Testis (tissue), 5 donors: ENCODE results near the gene CRYBA1. TPM values are rescaled to one million over a fixed set of nuclear protein-coding genes. Genes with fewer than 3 reads are reported as not detected.
"Not testable (repeated sequence)": the region's sequence is repeated elsewhere in the genome, so short reads cannot be mapped to it uniquely, and the experiment has no call there.

Experiments used
- DNase-seq: peaks from one replicate; pipeline ENCODE4 v3.0.0-alpha.2; 2019
- H3K27ac ChIP-seq, 2 donors: fragments of 200-600 bp; sonication (generic); one replicate each; pipeline ENCODE4 v1.5.1; 2019
- H3K27me3 ChIP-seq: fragments of 200-600 bp; sonication (generic); one replicate; pipeline ENCODE4 v1.5.1; 2019
- H3K36me3 ChIP-seq: fragments of 200-600 bp; sonication (generic); one replicate; pipeline ENCODE4 v1.5.1; 2017; ENCODE audit warnings: low read depth; ENCODE audit errors: missing control alignments
- H3K4me1 ChIP-seq: fragments of 200-600 bp; sonication (generic); one replicate; pipeline ENCODE4 v1.5.1; 2019
- H3K4me3 ChIP-seq, 2 donors: fragments of 200-600 bp; sonication (generic); one replicate each; pipeline ENCODE4 v1.5.1; 2017 to 2019
- H3K9me3 ChIP-seq: fragments of 200-600 bp; sonication (generic); one replicate; pipeline ENCODE4 v1.5.1; 2017
- CTCF ChIP-seq, 3 experiments: fragments of 450-650 bp in 2 of 3; fragments of 200-600 bp in 1 of 3; sonication (generic) in 1 of 3; IDR thresholded peaks; one replicate each; pipeline ENCODE4 v1.5.1; 2016 to 2019; ENCODE audit warnings: antibody characterized with exemption in 3 of 3, mild to moderate bottlenecking in 2 of 3, moderate library complexity in 1 of 3
- POLR2A ChIP-seq: fragments of 450-650 bp; IDR thresholded peaks from one replicate; pipeline ENCODE4 v1.6.1; 2017; ENCODE audit warnings: antibody characterized with exemption, mild to moderate bottlenecking, moderate library complexity
- WGBS, 2 donors: methylation state at CpG; one replicate each; pipeline ENCODE4 v1.1.5; 2018; 5-methylcytosine and 5-hydroxymethylcytosine counted together
- intact Hi-C: fragments of 100-400 bp; cut with DNase I; formaldehyde crosslinking; loops from one replicate; pipeline ENCODE4 v1.15.1; 2023; ENCODE audit warnings: low total_unique reads
- long read RNA-seq, 2 donors: transcript quantifications; one replicate each; lab custom pipeline, GENCODE V29; 2026
- polyA plus RNA-seq: library from polyadenylated mRNA; stranded (reverse); fragments of 350-450 nt; fragmentation: Illumina TruSeq; extraction: RNeasy Lipid Tissue Mini Kit (QIAGEN cat#74804); gene quantifications from one replicate; pipeline ENCODE4 v1.2.3, GENCODE V29; 2014; ENCODE audit warnings: low read depth, low replicate concordance; ENCODE audit not compliant: insufficient read depth
- total RNA-seq, 2 donors: library from RNA; depleted of rRNA; stranded (reverse); fragments of >200 nt; gene quantifications; one replicate each; pipeline ENCODE4 v1.2.3, GENCODE V29; 2016

The CRYBA1 gene, protein sequence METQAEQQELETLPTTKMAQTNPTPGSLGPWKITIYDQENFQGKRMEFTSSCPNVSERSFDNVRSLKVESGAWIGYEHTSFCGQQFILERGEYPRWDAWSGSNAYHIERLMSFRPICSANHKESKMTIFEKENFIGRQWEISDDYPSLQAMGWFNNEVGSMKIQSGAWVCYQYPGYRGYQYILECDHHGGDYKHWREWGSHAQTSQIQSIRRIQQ
- total RNA-seq, result not detected
- not detected for polyA plus RNA-seq
- long read RNA-seq, donor 1, result 0 reads
- long read RNA-seq, donor 2, result 0 reads

DNA sequence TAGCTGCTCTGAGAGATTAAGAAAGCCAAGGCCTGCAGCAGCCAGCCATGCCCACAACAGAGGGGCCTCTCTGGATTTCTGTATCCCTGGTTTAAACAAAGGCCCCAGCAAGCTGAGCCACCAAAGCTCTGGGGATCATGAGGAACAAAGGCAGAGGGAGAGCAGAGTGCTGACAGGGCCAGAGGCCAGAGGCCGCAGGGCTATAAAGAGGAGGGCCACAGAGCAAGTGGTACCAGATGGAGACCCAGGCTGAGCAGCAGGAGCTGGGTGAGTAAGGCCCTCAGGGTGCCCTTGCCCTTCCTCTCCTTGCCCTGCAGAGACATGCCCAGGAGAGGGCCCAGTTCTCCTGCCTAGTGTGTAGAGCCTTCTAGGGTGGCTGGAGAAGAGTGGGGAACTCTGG, at the start of gene CRYBA1:
CRYBA1 (plus strand) TSS at position 232 of the 400 bp plus-strand sequence; CDS start at position 237, 5 bp downstream.
- Histone ChIP-seq H3K36me3 (no peaks in the 10 kb centered on the region), H3K4me1 (no peaks in the 10 kb centered on the region), H3K9me3 (no peaks in the 10 kb centered on the region), H3K27ac (no peak within 1 kb of the TSS), H3K4me3 (no peak within 1 kb of the TSS), H3K27me3 (no peaks in the 10 kb centered on the region)
- WGBS, 2 donors, result 57 to 71% methylated on average over 1 of the region's 1 CpG
- no peak for TF ChIP-seq POLR2A
- DNase-seq, result no peak
- intact Hi-C loops, result no loop called here

GRCh38 chr17:29197516-29198272, 49.0 kb upstream of the CRYBA1 start:
- TF ChIP-seq POLR2A (no peak), CTCF (IDR thresholded peaks at IDR 0.05) (no peak)
- 87 to 95% methylated on average over 16 of the region's 16 CpGs for WGBS, 2 donors
- no peak overlapping the region for H3K4me3 ChIP-seq
- no peaks in the 10 kb centered on the region for H3K36me3 ChIP-seq
- H3K27ac ChIP-seq, result no peak overlapping the region
- H3K9me3 ChIP-seq, result no peaks in the 10 kb centered on the region
- intact Hi-C loops, result no loop called here
- no peaks in the 10 kb centered on the region for H3K27me3 ChIP-seq
- no peak for DNase-seq
- H3K4me1 ChIP-seq, result no peaks in the 10 kb centered on the region

DNA sequence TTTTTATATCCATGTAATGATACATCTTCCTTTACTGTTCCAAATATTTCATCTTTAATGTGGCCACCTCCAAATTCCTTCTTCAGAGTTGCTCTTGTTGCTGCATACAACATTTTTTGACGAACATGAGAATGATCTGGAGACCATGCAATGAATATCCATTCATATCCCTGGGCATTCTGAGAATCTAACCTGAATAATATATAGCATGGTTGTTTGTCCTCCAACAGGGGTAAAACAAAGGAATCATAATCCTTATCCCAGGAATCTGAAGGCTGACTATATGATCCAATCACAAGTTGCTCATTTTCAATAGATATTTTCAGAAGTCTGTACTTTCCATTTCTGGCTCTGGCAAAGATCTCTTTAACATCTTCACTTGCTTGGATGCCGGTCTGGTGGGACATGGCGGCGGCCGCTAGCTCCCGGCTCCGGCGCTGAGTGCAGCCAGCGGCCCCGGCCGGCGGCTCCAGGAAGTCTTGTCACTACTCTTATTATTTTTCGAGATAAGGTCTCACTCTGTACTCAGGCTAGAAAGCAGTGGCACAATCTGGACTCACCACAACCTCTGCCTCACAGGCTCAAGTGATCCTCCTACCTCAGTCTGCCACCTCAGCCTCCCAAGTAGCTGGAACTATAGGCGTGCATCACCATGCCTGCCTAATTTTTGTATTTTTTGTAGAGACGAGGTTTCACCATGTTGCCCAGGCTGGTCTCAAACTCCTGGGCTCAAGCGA, 42.4 kb upstream of the CRYBA1 start:
- H3K36me3 ChIP-seq, H3K27ac ChIP-seq, H3K9me3 ChIP-seq, H3K27me3 ChIP-seq, H3K4me3 ChIP-seq, intact Hi-C loops, H3K4me1 ChIP-seq: not testable (repeated sequence)
- peak; percentile 38 for DNase-seq
- WGBS, 2 donors, result 28 to 54% methylated on average over 16 of the region's 16 CpGs

DNA sequence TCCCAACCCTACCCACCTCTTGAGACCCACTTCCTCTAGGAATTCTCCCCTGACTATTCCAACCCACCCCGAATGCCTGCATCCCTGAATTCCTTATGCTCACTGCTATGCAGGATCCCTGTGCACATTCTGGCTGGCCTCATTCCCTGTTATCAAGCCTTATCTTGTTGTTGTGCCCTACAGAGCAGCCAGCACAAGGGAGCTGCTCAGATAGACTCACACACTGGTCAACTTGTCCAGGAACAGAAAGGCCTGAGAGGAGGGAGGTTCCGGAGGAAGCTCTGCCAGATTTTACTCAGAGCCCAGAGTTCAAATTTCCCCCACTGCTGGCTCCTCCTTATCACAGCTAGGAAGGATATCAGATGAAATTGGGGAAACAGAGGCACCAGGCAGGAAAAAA, 41.6 kb upstream of the CRYBA1 start:
- H3K4me3 ChIP-seq, result no peak overlapping the region
- H3K27me3 ChIP-seq, result no peaks in the 10 kb centered on the region
- peak overlapping the region in 1 of 2 donors; percentile 19 for H3K27ac ChIP-seq
- WGBS, 2 donors, result 39 to 45% methylated on average over 2 of the region's 2 CpGs
- intact Hi-C loops, result no loop called here
- peaks cover 8% of the 10 kb centered on the region for H3K4me1 ChIP-seq
- no peaks in the 10 kb centered on the region for H3K36me3 ChIP-seq
- peak; percentile 75 for DNase-seq
- TF ChIP-seq POLR2A (no peak), CTCF (IDR thresholded peaks at IDR 0.05) (no peak)
- no peaks in the 10 kb centered on the region for H3K9me3 ChIP-seq

GRCh38 chr17:29207975-29208374, 38.7 kb upstream of the CRYBA1 start:
- H3K4me3 ChIP-seq, result no peak overlapping the region
- no peak for TF ChIP-seq POLR2A
- TF ChIP-seq CTCF (IDR thresholded peaks at IDR 0.05), result no peak
- intact Hi-C loops, result no loop called here
- no peaks in the 10 kb centered on the region for H3K9me3 ChIP-seq
- no peak overlapping the region for H3K27ac ChIP-seq
- WGBS, 2 donors, result 85 to 92% methylated on average over 2 of the region's 2 CpGs
- H3K4me1 ChIP-seq, result peaks cover 8% of the 10 kb centered on the region
- no peaks in the 10 kb centered on the region for H3K27me3 ChIP-seq
- no peak for DNase-seq
- H3K36me3 ChIP-seq, result no peaks in the 10 kb centered on the region
